Measurements from ENCODE around the gene DOCK11. TPM values are rescaled to one million over a fixed set of nuclear protein-coding genes. Genes with fewer than 3 reads are reported as not detected.
"Not testable (repeated sequence)": the region's sequence is repeated elsewhere in the genome, so short reads cannot be mapped to it uniquely, and the experiment has no call there.

DOCK11 gene
- total RNA-seq, 1 donor from 2014 or later: 4.3 TPM

DNA sequence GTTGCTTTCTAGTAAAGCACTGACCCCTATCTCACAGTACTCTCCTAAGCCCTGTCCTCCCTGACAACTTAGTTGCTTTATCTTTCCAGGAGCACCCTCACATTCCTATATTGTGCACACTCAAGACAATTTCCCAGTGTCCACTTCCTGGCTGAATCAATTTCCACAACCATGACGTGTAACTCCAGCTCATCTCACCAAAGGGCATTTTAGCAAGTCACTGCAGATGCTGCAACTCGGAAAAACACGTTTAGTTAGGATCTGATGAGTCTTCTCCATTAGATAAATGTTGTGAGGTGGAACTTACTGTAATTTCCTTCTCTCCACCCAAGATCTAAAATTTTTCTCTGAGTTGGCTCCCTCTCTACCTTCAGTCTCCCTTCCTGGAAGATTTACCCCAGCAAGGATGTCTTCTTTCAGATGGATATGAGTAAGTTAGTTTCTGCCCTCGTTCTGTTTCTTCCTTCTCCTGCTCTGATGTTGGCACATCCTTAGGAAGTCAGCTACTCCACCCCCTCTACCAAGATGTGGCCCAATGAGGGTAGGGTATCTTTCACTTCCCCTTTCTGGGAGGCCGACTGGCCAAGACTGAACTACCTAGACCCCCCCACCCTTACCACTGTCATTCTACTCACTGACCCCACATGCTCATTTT lies 203.0 kb downstream of the DOCK11 start:
- no peak overlapping the region for H3K4me3 ChIP-seq (ENCODE audit: low read depth, low read length)
- no peak for DNase-seq (ENCODE audit: low read depth)
- TF ChIP-seq, protein P1, sequence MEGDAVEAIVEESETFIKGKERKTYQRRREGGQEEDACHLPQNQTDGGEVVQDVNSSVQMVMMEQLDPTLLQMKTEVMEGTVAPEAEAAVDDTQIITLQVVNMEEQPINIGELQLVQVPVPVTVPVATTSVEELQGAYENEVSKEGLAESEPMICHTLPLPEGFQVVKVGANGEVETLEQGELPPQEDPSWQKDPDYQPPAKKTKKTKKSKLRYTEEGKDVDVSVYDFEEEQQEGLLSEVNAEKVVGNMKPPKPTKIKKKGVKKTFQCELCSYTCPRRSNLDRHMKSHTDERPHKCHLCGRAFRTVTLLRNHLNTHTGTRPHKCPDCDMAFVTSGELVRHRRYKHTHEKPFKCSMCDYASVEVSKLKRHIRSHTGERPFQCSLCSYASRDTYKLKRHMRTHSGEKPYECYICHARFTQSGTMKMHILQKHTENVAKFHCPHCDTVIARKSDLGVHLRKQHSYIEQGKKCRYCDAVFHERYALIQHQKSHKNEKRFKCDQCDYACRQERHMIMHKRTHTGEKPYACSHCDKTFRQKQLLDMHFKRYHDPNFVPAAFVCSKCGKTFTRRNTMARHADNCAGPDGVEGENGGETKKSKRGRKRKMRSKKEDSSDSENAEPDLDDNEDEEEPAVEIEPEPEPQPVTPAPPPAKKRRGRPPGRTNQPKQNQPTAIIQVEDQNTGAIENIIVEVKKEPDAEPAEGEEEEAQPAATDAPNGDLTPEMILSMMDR (conservative IDR thresholded peaks at IDR 0.05; ENCODE audit: low read depth, low read length): no peak

DNA sequence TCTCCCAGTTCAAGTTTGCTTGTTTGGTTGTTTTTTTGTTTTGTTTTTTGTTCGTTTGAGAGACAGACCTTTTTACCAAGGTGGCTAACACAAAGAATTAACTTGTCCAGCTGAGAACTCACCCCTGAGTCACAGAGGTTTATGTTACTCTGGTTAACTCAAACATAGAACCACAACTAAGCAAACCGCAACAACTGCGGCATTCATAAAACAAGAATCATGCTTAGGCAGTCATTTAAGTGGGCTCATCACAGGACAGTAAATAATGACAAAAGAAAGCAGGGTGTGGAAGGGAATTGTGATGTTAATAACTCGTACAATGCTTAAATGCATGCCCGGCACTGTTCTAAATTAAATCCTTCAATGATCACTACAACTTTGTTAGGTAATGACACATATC lies 207.1 kb downstream of the DOCK11 start:
- DNase-seq (ENCODE audit: low read depth): no peak
- TF ChIP-seq, protein P1 (conservative IDR thresholded peaks at IDR 0.05; ENCODE audit: low read depth, low read length): no peak
- H3K4me3 ChIP-seq (ENCODE audit: low read depth, low read length): no peak overlapping the region

DNA sequence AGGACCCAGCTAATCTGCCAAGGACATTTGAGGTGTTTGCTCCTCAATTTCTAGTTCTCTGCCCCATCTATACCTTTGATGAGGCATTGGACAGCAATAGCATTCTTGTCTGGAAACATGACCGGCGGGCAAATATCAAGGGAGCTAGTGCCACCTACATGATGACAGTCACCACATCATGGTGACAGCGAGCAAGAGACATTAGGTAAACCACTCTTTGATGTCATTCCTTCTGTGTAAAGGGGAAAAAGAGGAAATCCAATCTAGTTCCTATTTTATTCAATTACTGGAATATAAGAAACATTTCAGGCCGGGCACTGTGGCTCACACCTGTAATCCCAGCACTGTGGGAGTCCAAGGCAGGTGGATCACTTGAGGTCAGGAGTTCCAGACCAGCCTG lies 211.1 kb downstream of the DOCK11 start:
- TF ChIP-seq, protein P1 (conservative IDR thresholded peaks at IDR 0.05; ENCODE audit: low read depth, low read length): no peak
- H3K4me3 ChIP-seq (ENCODE audit: low read depth, low read length): no peak overlapping the region
- DNase-seq (ENCODE audit: low read depth): no peak

DNA sequence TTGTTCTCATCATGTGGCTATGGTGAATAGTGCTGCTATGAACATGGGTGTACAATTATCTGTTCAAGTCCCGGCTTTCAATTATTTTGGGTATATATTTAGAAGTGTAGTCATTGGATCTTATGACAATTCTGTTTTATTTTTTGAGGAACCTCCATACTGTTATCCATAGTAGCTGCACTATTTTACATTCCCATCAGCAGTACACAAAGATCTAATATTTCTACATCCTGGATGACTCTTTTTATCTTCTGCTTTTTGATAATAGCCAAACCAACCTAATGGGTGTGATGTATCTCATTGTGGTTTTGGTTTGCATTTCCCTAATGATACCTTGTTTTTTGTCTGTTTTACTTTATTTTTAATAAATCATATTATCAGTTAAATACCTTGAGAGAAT lies 218.9 kb downstream of the DOCK11 start:
- no peak for DNase-seq (ENCODE audit: low read depth)
- no peak overlapping the region for H3K4me3 ChIP-seq (ENCODE audit: low read depth, low read length)

DNA sequence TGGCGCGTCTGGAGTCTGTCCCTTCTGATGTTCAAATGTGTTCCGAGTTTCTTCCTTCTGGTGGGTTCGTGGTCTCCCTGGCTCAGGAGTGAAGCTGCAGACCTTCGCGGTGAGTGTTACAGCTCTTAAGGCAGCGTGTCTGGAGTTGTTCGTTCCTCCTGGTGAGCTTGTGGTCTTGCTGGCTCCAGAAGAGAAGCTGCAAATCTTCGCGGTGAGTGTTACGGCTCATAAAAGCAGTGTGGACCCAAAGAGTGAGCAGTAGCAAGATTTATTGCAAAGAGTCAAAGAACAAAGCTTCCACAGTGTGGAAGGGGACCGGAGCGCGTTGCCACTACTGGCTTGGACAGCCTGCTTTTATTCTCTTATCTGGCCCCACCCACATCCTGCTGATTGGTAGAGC lies 220.3 kb downstream of the DOCK11 start:
- H3K4me3 ChIP-seq (ENCODE audit: low read depth, low read length); DNase-seq (ENCODE audit: low read depth): not testable (repeated sequence)

More for the DNA sequence above, 218.9 kb downstream of the DOCK11 start:
- TF ChIP-seq, protein P1 (conservative IDR thresholded peaks at IDR 0.05; ENCODE audit: low read depth, low read length): no peak

DNA sequence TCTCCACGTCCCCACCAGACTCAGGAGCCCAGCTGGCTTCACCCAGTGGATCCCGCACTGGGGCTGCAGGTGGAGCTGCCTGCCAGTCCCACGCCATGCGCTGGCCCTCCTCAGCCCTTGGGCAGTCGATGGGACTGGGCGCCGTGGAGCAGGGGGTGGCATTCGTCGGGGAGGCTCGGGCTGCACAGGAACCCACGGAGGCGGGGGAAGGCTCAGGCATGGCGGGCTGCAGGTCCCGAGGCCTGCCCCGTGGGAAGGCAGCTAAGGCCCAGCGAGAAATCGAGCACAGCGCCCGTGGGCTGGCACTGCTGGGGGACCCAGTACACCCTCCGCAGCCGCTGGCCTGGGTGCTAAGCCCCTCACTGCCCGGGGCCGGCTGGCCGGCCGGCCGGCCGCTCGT lies 221.2 kb downstream of the DOCK11 start:
- not testable (repeated sequence) for H3K4me3 ChIP-seq (ENCODE audit: low read depth, low read length); DNase-seq (ENCODE audit: low read depth)

DNA sequence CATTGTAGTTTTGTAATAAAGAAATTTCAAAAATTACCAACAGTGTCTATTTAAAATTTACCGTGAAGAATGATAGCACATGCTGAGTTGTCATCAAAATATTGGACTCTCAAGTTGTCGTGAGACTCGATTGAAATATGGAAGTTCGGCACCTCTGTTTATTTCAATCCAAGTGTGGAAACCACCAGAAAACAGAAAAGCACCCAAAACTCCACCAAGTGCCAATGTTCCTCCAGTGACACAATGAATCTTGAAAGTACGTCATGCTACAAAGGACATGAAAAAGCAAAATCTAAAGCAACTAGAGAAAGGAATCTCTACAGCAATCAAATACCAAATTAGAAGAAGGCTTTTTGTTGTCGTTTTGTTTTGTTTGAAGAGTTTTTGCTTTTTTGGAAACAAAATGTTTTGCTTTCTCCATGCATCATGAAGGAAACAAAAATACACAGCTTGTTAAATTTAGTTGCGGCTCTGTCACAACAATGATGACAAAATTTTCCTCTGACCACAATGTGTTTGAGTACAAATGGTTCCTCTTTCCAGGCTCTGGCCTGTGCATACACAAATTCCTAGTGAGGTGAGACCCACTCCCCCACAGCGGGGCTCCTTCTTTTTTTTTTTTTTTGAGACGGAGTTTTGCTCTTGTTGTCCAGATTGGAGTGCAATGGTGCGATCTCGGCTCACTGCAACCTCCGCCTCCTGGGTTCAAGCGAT lies 222.2 kb downstream of the DOCK11 start:
- DNase-seq (ENCODE audit: low read depth): no peak
- TF ChIP-seq, protein P1 (conservative IDR thresholded peaks at IDR 0.05; ENCODE audit: low read depth, low read length): no peak
- H3K4me3 ChIP-seq (ENCODE audit: low read depth, low read length): no peak overlapping the region

DNA sequence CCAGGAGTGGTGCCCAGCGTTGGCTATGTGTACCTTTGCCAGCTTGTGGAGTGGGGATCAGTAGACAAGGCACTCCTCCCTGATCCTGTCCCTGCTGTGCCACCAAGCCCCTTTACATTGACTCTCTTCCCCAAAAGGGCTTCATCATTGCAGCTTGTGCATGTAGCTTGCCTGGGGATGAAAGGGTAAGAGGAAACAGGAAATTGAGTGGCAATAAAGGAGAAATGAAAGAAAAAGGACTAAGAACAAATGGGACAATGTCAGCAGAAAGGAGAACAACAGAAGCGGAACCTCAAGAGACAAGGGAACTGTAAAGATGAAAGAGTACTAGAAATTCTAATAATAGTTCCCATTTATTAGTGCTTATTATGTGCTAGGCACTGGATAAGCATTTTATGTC lies 223.1 kb downstream of the DOCK11 start:
- TF ChIP-seq, protein P1 (conservative IDR thresholded peaks at IDR 0.05; ENCODE audit: low read depth, low read length): no peak
- no peak for DNase-seq (ENCODE audit: low read depth)
- no peak overlapping the region for H3K4me3 ChIP-seq (ENCODE audit: low read depth, low read length)
